ENCODE measurements around the gene WNT1. TPM values are rescaled to one million over a fixed set of nuclear protein-coding genes. Genes with fewer than 3 reads are reported as not detected.

The WNT1 gene
- total and polyA plus RNA-seq, 9 of the 15 experiments (the other 6 are each of a cell fraction or from before 2014, with no cell fraction given), result not detected

DNA sequence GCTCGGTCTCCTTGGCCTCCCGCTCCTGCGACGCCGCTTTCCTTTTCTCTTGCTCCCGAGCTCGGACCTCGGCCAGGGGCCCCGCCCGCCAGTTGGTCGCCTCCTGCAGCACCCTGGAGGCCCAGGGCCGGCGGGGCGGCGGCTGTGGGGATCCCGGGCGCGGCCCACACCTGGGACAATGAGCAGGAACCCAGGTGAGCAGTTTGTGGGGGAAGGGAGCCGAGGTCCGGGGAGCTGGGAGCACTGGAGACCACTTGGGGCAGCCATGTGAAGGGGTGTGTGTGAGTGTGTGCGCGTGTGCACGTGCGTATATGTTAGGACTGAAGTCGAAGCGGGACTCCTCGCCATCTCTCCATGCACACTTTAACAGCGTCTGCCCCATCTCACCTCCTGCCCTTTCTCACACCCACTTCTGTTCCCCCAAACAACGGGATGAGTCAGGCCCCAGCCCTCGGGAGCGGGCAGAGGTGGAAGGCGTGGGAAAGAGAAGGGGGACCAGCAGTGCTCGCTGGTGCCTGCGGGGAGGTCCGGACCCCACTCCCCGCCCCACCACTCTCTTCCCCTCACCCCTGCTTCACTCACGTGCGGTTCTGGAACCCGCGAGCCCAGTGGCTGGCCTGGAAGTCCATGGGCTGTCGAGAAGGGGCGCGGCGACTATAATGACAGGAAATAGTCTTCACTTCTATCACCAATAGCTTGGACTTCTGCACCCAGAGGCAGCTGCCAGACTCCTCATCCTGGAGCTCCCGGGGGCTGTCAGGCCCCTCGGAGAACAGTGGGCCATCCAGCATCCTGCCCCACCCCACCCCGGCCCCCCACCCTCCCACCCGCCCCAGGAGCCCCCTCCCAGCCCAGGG lies 20.6 kb downstream of the WNT1 start (continued):
- no peak for TF ChIP-seq KLF16 (IDR thresholded peaks at IDR 0.05)
- TF ChIP-seq EP400 (IDR thresholded peaks at IDR 0.05), result no peak
- TF ChIP-seq CREM (IDR thresholded peaks at IDR 0.05; ENCODE audit: low read depth), result 0 out of 2 replicates have a peak, but pooled peaks have one; percentile 5
- TF ChIP-seq RBM34 (IDR thresholded peaks at IDR 0.05; ENCODE audit: borderline replicate concordance, insufficient read depth, low read length), result no peak
- TF ChIP-seq, protein P1, sequence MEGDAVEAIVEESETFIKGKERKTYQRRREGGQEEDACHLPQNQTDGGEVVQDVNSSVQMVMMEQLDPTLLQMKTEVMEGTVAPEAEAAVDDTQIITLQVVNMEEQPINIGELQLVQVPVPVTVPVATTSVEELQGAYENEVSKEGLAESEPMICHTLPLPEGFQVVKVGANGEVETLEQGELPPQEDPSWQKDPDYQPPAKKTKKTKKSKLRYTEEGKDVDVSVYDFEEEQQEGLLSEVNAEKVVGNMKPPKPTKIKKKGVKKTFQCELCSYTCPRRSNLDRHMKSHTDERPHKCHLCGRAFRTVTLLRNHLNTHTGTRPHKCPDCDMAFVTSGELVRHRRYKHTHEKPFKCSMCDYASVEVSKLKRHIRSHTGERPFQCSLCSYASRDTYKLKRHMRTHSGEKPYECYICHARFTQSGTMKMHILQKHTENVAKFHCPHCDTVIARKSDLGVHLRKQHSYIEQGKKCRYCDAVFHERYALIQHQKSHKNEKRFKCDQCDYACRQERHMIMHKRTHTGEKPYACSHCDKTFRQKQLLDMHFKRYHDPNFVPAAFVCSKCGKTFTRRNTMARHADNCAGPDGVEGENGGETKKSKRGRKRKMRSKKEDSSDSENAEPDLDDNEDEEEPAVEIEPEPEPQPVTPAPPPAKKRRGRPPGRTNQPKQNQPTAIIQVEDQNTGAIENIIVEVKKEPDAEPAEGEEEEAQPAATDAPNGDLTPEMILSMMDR (IDR thresholded peaks at IDR 0.05 in 2 of 3, conservative IDR thresholded peaks at IDR 0.05 in 1 of 3; ENCODE audit: insufficient read depth in 2 of 3, low read depth in 1 of 3, low read length in 3 of 3), result no peak
- TF ChIP-seq CSDE1 (IDR thresholded peaks at IDR 0.05), result no peak
- peak in 1 of 3 experiments; percentile 10 for TF ChIP-seq YY1 (IDR thresholded peaks at IDR 0.05; ENCODE audit: borderline replicate concordance in 1 of 3, control insufficient read depth in 1 of 3, extremely low read depth in 1 of 3, insufficient read depth in 3 of 3, insufficient read length in 1 of 3, insufficient replicate concordance in 2 of 3, low read depth in 1 of 3, low read length in 2 of 3)
- TF ChIP-seq CAMTA2 (CRISPR knock-in tag; conservative IDR thresholded peaks at IDR 0.05), result no peak
- no peak for TF ChIP-seq SP2 (IDR thresholded peaks at IDR 0.05; ENCODE audit: extremely low read depth, low read depth, low read length, poor library complexity, severe bottlenecking)
- no peak for TF ChIP-seq ZSCAN29 (IDR thresholded peaks at IDR 0.05)
- 0 out of 2 replicates have a peak, but pooled peaks have one; percentile 34 for TF ChIP-seq NFIC (IDR thresholded peaks at IDR 0.05)
- TF ChIP-seq NCOA6 (IDR thresholded peaks at IDR 0.05), result 0 out of 2 replicates have a peak, but pooled peaks have one; percentile 41
- no peak for TF ChIP-seq EHMT2 (IDR thresholded peaks at IDR 0.05)
- no peak for TF ChIP-seq E2F4 (CRISPR knock-in tag; IDR thresholded peaks at IDR 0.05; ENCODE audit: low read depth)
- TF ChIP-seq FOXP4 (CRISPR knock-in tag; IDR thresholded peaks at IDR 0.05; ENCODE audit: borderline replicate concordance), result no peak
- TF ChIP-seq, protein P2, sequence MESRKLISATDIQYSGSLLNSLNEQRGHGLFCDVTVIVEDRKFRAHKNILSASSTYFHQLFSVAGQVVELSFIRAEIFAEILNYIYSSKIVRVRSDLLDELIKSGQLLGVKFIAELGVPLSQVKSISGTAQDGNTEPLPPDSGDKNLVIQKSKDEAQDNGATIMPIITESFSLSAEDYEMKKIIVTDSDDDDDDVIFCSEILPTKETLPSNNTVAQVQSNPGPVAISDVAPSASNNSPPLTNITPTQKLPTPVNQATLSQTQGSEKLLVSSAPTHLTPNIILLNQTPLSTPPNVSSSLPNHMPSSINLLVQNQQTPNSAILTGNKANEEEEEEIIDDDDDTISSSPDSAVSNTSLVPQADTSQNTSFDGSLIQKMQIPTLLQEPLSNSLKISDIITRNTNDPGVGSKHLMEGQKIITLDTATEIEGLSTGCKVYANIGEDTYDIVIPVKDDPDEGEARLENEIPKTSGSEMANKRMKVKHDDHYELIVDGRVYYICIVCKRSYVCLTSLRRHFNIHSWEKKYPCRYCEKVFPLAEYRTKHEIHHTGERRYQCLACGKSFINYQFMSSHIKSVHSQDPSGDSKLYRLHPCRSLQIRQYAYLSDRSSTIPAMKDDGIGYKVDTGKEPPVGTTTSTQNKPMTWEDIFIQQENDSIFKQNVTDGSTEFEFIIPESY (CRISPR knock-in tag; IDR thresholded peaks at IDR 0.05), result peak; percentile 70; the same call in 1 of the 2 replicates
- no peak for TF ChIP-seq NFIX (CRISPR knock-in tag; IDR thresholded peaks at IDR 0.05; ENCODE audit: low read depth)
- no peak for TF ChIP-seq RBM17 (IDR thresholded peaks at IDR 0.05; ENCODE audit: borderline replicate concordance, low read depth, low read length)
- peak; percentile 62 for TF ChIP-seq POLR2G (IDR thresholded peaks at IDR 0.05; ENCODE audit: low read depth, low read length)
- no peak for TF ChIP-seq SRSF1 (IDR thresholded peaks at IDR 0.05; ENCODE audit: low read depth, low read length)

Data from K562 (cell line).